Upper lobe of right lung (tissue), 1 donor: ENCODE measurements around the gene ITPR2. TPM values are rescaled to one million over a fixed set of nuclear protein-coding genes. Genes with fewer than 3 reads are reported as not detected.

Experiments used
- ATAC-seq: fragments of 200-7000 bp; cut with Tn5 transposase; one replicate; pipeline ENCODE4 v1.9.1; 2020; ENCODE audit warnings: mild to moderate bottlenecking, moderate library complexity
- DNase-seq: peaks from one replicate; pipeline ENCODE4 v3.0.0-alpha.2; 2020
- H3K27ac ChIP-seq: fragments of 200-600 bp; one replicate; pipeline ENCODE4 v1.8.0; 2022
- H3K27me3 ChIP-seq: fragments of 200-600 bp; one replicate; pipeline ENCODE4 v1.8.0; 2022; ENCODE audit warnings: mild to moderate bottlenecking
- H3K36me3 ChIP-seq: fragments of 200-600 bp; one replicate; pipeline ENCODE4 v1.8.0; 2022
- H3K4me1 ChIP-seq: fragments of 200-600 bp; one replicate; pipeline ENCODE4 v1.8.0; 2022
- H3K4me3 ChIP-seq: fragments of 200-600 bp; one replicate; pipeline ENCODE4 v1.8.0; 2022; ENCODE audit warnings: mild to moderate bottlenecking
- H3K9me3 ChIP-seq: fragments of 200-600 bp; one replicate; pipeline ENCODE4 v1.8.0; 2022
- intact Hi-C: fragments of 100-400 bp; cut with DNase I; formaldehyde crosslinking; loops from one replicate; pipeline ENCODE4 v1.11.0; 2022
- total RNA-seq: library from RNA; stranded (reverse); fragmentation: NEBNext Ultra II Directional; extraction: Animal tissue kit (Norgen Biotek cat#: 25700); gene quantifications from one replicate; pipeline ENCODE4 v1.2.1, GENCODE V29; 2021
- TF ChIP-seq, protein P1 (sequence below): fragments of 200-600 bp; IDR thresholded peaks from one replicate; pipeline ENCODE4 v1.8.0; 2022; ENCODE audit warnings: antibody characterized with exemption
- donor health status: DM: no; HTN: yes; CAD: no; lungs with severe emphysema.

ITPR2 gene
- total RNA-seq, 1 donor from 2014 or later = 50.8 TPM

DNA sequence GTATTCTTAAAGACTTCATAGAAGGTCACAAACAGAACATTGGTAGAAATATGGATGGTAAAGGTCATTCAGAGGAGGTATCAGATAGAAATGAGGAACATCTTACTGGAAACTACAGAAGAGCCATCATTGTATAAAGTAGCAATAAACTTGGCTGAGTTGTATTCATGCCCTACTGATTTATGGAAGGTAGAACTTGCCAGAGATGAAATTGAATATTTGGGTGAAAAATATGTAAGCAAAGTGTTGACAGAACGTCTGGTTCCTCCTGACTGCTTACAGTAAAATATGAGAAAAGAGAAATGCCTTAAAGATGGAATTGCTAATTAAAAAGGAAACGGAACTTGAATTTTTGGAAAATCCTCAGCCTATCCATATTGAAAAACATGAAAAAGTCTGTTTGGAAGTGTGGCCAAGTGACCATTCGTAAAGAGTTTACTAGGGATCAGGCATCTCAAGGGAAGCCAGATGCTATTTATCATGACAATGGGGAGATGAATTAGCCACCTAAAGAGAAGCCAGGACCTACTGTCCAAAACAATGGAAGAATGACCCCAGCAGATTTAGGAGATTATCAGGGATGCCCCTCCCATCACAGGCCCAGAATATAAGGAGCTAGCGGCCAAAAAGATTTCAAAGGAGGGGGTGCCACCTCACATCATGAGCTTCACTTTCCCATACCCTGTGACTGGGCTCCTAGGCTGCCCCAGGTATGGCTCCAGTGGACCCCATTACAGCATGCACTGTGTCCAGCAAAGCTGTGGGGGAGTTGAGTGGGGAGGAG lies 189.3 kb downstream of the ITPR2 start:
- Histone ChIP-seq H3K4me3 (no peak overlapping the region), H3K4me1 (no peaks in the 10 kb centered on the region), H3K27ac (no peak overlapping the region), H3K9me3 (no peaks in the 10 kb centered on the region), H3K36me3 (no peaks in the 10 kb centered on the region), H3K27me3 (no peaks in the 10 kb centered on the region)
- TF ChIP-seq, protein P1, sequence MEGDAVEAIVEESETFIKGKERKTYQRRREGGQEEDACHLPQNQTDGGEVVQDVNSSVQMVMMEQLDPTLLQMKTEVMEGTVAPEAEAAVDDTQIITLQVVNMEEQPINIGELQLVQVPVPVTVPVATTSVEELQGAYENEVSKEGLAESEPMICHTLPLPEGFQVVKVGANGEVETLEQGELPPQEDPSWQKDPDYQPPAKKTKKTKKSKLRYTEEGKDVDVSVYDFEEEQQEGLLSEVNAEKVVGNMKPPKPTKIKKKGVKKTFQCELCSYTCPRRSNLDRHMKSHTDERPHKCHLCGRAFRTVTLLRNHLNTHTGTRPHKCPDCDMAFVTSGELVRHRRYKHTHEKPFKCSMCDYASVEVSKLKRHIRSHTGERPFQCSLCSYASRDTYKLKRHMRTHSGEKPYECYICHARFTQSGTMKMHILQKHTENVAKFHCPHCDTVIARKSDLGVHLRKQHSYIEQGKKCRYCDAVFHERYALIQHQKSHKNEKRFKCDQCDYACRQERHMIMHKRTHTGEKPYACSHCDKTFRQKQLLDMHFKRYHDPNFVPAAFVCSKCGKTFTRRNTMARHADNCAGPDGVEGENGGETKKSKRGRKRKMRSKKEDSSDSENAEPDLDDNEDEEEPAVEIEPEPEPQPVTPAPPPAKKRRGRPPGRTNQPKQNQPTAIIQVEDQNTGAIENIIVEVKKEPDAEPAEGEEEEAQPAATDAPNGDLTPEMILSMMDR = no peak
- intact Hi-C loops = no loop called here
- no peak for ATAC-seq
- no peak for DNase-seq

DNA sequence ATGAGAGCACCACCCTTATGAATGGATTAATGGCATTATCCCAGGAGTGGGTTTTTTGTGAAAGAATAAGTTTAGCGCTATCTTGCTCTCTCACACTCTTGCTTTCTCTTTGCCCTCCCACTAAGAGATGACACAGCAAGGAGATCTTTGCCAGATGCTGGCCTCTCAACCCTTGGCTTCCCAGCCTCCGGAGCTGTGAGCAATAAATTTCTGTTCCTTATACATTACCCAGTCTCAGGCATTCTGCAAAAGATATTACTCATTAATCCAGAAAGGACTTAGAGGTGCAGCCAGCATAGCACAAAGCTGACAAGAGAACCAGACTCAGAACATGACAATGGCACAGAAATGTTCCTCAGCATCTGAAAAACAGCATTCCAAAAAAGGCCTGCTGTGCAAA lies 190.6 kb downstream of the ITPR2 start:
- H3K27ac ChIP-seq = no peak overlapping the region
- ATAC-seq (no peak), DNase-seq (no peak)
- no peaks in the 10 kb centered on the region for H3K4me1 ChIP-seq
- no peaks in the 10 kb centered on the region for H3K9me3 ChIP-seq
- H3K27me3 ChIP-seq = no peaks in the 10 kb centered on the region
- intact Hi-C loops = no loop called here
- H3K36me3 ChIP-seq = no peaks in the 10 kb centered on the region
- TF ChIP-seq, protein P1 = no peak
- H3K4me3 ChIP-seq = no peak overlapping the region

- TF ChIP-seq, protein P1 = no peak
- H3K4me1 ChIP-seq = no peaks in the 10 kb centered on the region
- H3K4me3 ChIP-seq = no peak overlapping the region
- H3K27me3 ChIP-seq = no peaks in the 10 kb centered on the region
- H3K9me3 ChIP-seq = no peaks in the 10 kb centered on the region
- no peaks in the 10 kb centered on the region for H3K36me3 ChIP-seq
- intact Hi-C loops = no loop called here
- H3K27ac ChIP-seq = no peak overlapping the region
- ATAC-seq (no peak), DNase-seq (no peak)
Observed at GRCh38 chr12:26636710-26637328, 196.2 kb downstream of the ITPR2 start.

DNA sequence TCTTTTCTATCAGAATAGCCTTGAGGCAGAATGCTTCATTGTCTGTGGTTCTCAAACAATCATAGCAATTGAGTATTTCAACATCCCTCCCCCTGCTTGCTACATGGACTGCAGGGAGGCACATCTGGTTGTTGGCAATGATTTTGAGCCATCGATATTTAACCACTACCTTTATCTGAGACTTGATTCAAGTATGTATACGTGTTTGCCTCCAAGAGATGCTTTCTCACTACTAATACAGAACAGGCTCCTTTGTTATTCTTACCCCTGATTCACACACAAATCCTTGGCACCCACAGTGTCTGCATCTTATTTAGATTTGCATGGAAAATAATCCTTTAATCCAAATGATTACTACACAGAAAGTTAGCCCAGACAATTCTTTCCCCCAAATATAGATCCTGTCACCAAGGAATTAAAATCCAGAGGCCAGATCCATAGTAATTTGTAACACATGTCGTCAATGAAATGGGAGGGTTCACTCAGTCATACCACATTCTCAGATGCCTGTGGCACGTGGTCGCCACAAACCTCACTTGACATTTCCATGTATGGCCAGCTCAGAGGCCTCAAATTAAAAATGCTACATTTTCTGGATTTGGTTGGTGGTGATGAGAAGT lies 199.3 kb downstream of the ITPR2 start:
- H3K27me3 ChIP-seq = no peaks in the 10 kb centered on the region
- ATAC-seq (no peak), DNase-seq (no peak)
- no peaks in the 10 kb centered on the region for H3K36me3 ChIP-seq
- no peaks in the 10 kb centered on the region for H3K4me1 ChIP-seq
- intact Hi-C loops = no loop called here
- H3K9me3 ChIP-seq = no peaks in the 10 kb centered on the region
- H3K4me3 ChIP-seq = no peak overlapping the region
- H3K27ac ChIP-seq = no peak overlapping the region
- TF ChIP-seq, protein P1 = no peak

DNA sequence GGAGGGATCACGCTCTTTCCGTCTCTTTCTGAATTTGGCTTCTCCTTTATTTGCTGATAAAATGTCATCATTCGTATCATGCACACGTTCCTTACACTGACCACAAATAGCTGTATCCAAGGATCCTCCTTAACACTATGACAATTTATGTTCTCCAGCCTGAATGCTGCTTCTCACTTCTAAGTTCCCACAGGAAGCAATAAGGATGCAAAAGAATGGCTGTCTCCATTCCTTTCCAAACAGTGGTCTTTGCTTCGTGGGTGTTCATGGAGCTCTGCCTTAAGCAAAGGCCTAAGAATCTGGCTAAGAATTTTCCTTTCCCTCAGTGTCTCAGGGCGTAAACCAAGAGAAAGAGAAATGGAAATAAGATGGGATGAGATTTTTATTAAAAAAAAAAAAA lies 200.2 kb downstream of the ITPR2 start:
- TF ChIP-seq, protein P1 = no peak
- no peaks in the 10 kb centered on the region for H3K27me3 ChIP-seq
- no peaks in the 10 kb centered on the region for H3K4me1 ChIP-seq
- H3K27ac ChIP-seq = no peak overlapping the region
- H3K4me3 ChIP-seq = no peak overlapping the region
- intact Hi-C loops = no loop called here
- H3K9me3 ChIP-seq = no peaks in the 10 kb centered on the region
- ATAC-seq (no peak), DNase-seq (no peak)
- peaks cover 6% of the 10 kb centered on the region for H3K36me3 ChIP-seq
